Adrenal gland (tissue), 12 donors: ENCODE results near the gene PTPRU. TPM values are rescaled to one million over a fixed set of nuclear protein-coding genes. Genes with fewer than 3 reads are reported as not detected.

ENCODE experiments used
- DNase-seq, 7 donors: peaks; one replicate each; pipeline ENCODE4 v3.0.0-alpha.2; 2019 to 2020
- H3K27ac ChIP-seq, 5 donors: fragments of 200-600 bp; sonication (generic) in 4 of 5; 1 replicate in 3 of 5; 2 replicates in 2 of 5; pipeline versions ENCODE4 v1.5.1 to v1.8.0; 2016 to 2020; ENCODE audit warnings: mild to moderate bottlenecking in 1 of 5
- H3K27me3 ChIP-seq: fragments of 200-600 bp; 2 replicates; pipeline ENCODE4 v1.8.0; 2021
- H3K36me3 ChIP-seq, 2 donors: fragments of 200-600 bp; replicated peaks in 1 of 2; 1 replicate in 1 of 2; 2 replicates in 1 of 2; pipeline versions ENCODE4 v1.5.1 to v1.8.0; 2018 to 2022
- H3K4me1 ChIP-seq, 2 donors: fragments of 200-600 bp; replicated peaks in 1 of 2; 1 replicate in 1 of 2; 2 replicates in 1 of 2; pipeline versions ENCODE4 v1.5.1 to v1.8.0; 2018 to 2021
- H3K4me3 ChIP-seq, 4 donors: fragments of 200-600 bp; sonication (generic) in 3 of 4; one replicate each; pipeline ENCODE4 v1.5.1; 2016 to 2018
- H3K9me3 ChIP-seq, 3 donors: fragments of 200-600 bp; sonication (generic) in 1 of 3; replicated peaks in 1 of 3; 1 replicate in 2 of 3; 2 replicates in 1 of 3; pipeline versions ENCODE4 v1.5.1 to v1.8.0; 2016 to 2021
- POLR2A ChIP-seq, 2 donors: fragments of 450-650 bp; IDR thresholded peaks; one replicate each; pipeline ENCODE4 v1.6.1; 2017; ENCODE audit warnings: antibody characterized with exemption in 2 of 2, mild to moderate bottlenecking in 2 of 2, moderate library complexity in 1 of 2
- WGBS, 4 donors: extraction: QIAGEN DNeasy Blood & Tissue Kit in 2 of 4; methylation state at CpG; one replicate each; pipeline versions ENCODE4 v1.1.5 to v1.1.7; 2013 to 2017; 5-methylcytosine and 5-hydroxymethylcytosine counted together
- intact Hi-C, 2 donors: fragments of 100-400 bp; cut with DNase I; formaldehyde crosslinking; loops; one replicate each; pipeline versions ENCODE4 v1.14.1 to v1.15.0; 2022 to 2023
- polyA plus RNA-seq, 3 donors: library from polyadenylated mRNA; stranded (reverse); fragments of 200-250 nt in 2 of 3; fragments of 350-450 nt in 1 of 3; fragmentation: Illumina TruSeq in 1 of 3; extraction: RNeasy Lipid Tissue Mini Kit (QIAGEN cat#74804) in 1 of 3; gene quantifications; one replicate each; pipeline ENCODE4 v1.2.3, GENCODE V29; 2013 to 2014
- total RNA-seq, 9 donors: library from RNA; depleted of rRNA in 4 of 9; stranded (reverse); fragments of >200 nt in 4 of 9; fragments of 120-200 nt in 1 of 9; fragmentation: NEBNext Ultra II Directional in 1 of 9; extraction: Animal tissue kit (Norgen Biotek cat#: 25700) in 1 of 9; gene quantifications; one replicate each; pipeline versions ENCODE4 v1.1.0 to v1.2.4, GENCODE V29; 2013 to 2023
- TF ChIP-seq, protein P1 (sequence below), 6 experiments: fragments of 450-650 bp in 4 of 6; fragments of 200-600 bp in 2 of 6; sonication (generic) in 1 of 6; IDR thresholded peaks; 1 replicate in 5 of 6; 2 replicates in 1 of 6; pipeline versions ENCODE4 v1.5.1 to v1.8.0; 2016 to 2021; ENCODE audit warnings: antibody characterized with exemption in 6 of 6, mild to moderate bottlenecking in 2 of 6, moderate library complexity in 1 of 6
- donor health status: healthy with polysubstance abuse.
- donor health status: Bipolar disorder and iron deficiency.
- donor health status: DM: yes; HTN: yes; CAD: no.
- donor health status: DM: no; HTN: no; CAD: no.
- donor health status: DM: no; HTN: no; CAD: no.
- donor health status: DM: yes; HTN: yes; CAD: no.

Gene PTPRU
- total and polyA plus RNA-seq, 12 donors = 1.4 to 14.4 (median 6.7) TPM

GRCh38 chr1:29266912-29267311 is 30.6 kb downstream of the PTPRU start:
- WGBS, 4 donors = 94 to 97% (median 95%) methylated on average over 3 of the region's 3 CpGs
- Histone ChIP-seq H3K27me3 (no peaks in the 10 kb centered on the region), H3K4me1 (no peaks in the 10 kb centered on the region), H3K27ac (no peak overlapping the region), H3K9me3 (no peaks in the 10 kb centered on the region), H3K36me3 (no peaks in the 10 kb centered on the region), H3K4me3 (no peak overlapping the region)
- intact Hi-C loops = no loop called here
- DNase-seq = no peak
- no peak for TF ChIP-seq POLR2A (IDR thresholded peaks at IDR 0.05)
- TF ChIP-seq, protein P1, sequence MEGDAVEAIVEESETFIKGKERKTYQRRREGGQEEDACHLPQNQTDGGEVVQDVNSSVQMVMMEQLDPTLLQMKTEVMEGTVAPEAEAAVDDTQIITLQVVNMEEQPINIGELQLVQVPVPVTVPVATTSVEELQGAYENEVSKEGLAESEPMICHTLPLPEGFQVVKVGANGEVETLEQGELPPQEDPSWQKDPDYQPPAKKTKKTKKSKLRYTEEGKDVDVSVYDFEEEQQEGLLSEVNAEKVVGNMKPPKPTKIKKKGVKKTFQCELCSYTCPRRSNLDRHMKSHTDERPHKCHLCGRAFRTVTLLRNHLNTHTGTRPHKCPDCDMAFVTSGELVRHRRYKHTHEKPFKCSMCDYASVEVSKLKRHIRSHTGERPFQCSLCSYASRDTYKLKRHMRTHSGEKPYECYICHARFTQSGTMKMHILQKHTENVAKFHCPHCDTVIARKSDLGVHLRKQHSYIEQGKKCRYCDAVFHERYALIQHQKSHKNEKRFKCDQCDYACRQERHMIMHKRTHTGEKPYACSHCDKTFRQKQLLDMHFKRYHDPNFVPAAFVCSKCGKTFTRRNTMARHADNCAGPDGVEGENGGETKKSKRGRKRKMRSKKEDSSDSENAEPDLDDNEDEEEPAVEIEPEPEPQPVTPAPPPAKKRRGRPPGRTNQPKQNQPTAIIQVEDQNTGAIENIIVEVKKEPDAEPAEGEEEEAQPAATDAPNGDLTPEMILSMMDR (IDR thresholded peaks at IDR 0.05) = no peak

GRCh38 chr1:29267321-29268070 is 31.2 kb downstream of the PTPRU start:
- no peak for TF ChIP-seq POLR2A (IDR thresholded peaks at IDR 0.05)
- TF ChIP-seq, protein P1 (IDR thresholded peaks at IDR 0.05) = no peak
- H3K4me3 ChIP-seq = no peak overlapping the region
- H3K4me1 ChIP-seq = no peaks in the 10 kb centered on the region
- no peaks in the 10 kb centered on the region for H3K36me3 ChIP-seq
- H3K27me3 ChIP-seq = no peaks in the 10 kb centered on the region
- H3K27ac ChIP-seq = no peak overlapping the region
- 75 to 81% (median 75%) methylated on average over 9 of the region's 9 CpGs for WGBS, 4 donors
- H3K9me3 ChIP-seq = no peaks in the 10 kb centered on the region
- no peak for DNase-seq
- intact Hi-C loops = no loop called here

- Histone ChIP-seq H3K27me3 (no peaks in the 10 kb centered on the region), H3K36me3 (no peaks in the 10 kb centered on the region), H3K4me3 (no peak overlapping the region), H3K27ac (no peak overlapping the region), H3K4me1 (no peaks in the 10 kb centered on the region), H3K9me3 (no peaks in the 10 kb centered on the region)
- no peak for DNase-seq
- intact Hi-C loops = no loop called here
- WGBS, 4 donors = 57 to 65% (median 59%) methylated on average over 7 to 8 of the region's 8 CpGs
- TF ChIP-seq, protein P1 (IDR thresholded peaks at IDR 0.05) = no peak
- no peak for TF ChIP-seq POLR2A (IDR thresholded peaks at IDR 0.05)
Observed at GRCh38 chr1:29269382-29269781, 33.1 kb downstream of the PTPRU start.

GRCh38 chr1:29270929-29271521 is 34.7 kb downstream of the PTPRU start:
- Histone ChIP-seq H3K4me3 (no peak overlapping the region), H3K4me1 (no peaks in the 10 kb centered on the region), H3K27me3 (no peaks in the 10 kb centered on the region), H3K36me3 (no peaks in the 10 kb centered on the region), H3K9me3 (no peaks in the 10 kb centered on the region), H3K27ac (no peak overlapping the region)
- intact Hi-C loops = no loop called here
- TF ChIP-seq POLR2A (IDR thresholded peaks at IDR 0.05) = no peak
- TF ChIP-seq, protein P1 (IDR thresholded peaks at IDR 0.05) = no peak
- 42 to 45% (median 43%) methylated on average over 3 of the region's 3 CpGs for WGBS, 4 donors
- no peak for DNase-seq
